SK-MEL-5 (cell line): ENCODE measurements around the gene PDK3. TPM values are rescaled to one million over a fixed set of nuclear protein-coding genes. Genes with fewer than 3 reads are reported as not detected.
A peak's percentile ranks its signal among the peaks of the same experiment; 100 is the strongest.

Experiments used
- DNase-seq: peaks from one replicate; pipeline ENCODE4 v3.0.0-alpha.2; 2016; ENCODE audit warnings: low read depth, low spot score
- in situ Hi-C: cut with HindIII; loops from 2 replicates; pipeline ENCODE4 v1.10.0; 2016; ENCODE audit warnings: low sequenced_read_pairs, high pct_unique_total_duplicates, low pct_unique_long_range_greater_than_20kb
- total RNA-seq: library from RNA; depleted of rRNA; stranded (reverse); fragments of >200 nt; shearing (Covaris generic); gene quantifications from 2 replicates; pipeline ENCODE4 v1.2.3, GENCODE V29; 2014

PDK3 gene
- total RNA-seq, 1 experiment from 2014 or later, result 48.8 TPM

DNA sequence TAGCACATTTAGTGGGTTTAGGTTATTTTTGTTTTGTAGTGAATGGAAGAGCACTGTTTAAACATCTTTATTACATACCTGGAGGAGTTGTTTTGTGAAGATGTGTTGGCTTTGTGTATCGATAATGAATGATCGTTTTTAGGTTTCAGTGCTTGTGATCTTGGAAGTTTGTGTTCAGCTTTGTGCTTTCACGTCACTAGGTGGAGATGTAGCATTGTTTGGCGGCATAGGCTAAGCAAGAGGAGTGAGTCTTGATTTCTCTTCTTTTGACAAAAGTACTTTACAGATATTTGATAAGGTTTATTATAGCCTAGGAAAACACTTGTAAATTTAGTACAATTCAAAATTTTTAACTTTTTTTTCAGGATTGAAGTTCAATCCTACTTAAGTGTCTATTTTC is 50.4 kb downstream of the PDK3 start:
- in situ Hi-C loops, result no loop called here
- DNase-seq, result peak; percentile 21

DNA sequence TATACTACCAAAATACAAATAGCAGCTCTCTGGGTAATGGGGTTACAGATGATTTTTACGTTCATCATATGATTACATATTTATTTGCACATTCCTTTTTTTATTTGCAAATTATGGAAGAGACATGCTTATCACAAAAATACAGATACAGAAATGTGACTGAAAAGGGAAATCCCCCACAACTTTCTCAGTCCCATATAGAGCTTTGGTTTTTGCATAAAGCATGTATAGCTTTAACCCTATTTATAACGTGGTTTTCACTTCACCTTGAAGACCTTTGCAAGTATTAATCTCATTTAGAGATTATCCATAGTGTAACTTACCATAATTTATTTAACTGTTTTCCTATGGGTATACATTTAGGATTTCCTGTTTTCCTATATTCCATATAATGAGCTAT is 55.4 kb downstream of the PDK3 start:
- DNase-seq, result no peak
- in situ Hi-C loops, result no loop called here

DNA sequence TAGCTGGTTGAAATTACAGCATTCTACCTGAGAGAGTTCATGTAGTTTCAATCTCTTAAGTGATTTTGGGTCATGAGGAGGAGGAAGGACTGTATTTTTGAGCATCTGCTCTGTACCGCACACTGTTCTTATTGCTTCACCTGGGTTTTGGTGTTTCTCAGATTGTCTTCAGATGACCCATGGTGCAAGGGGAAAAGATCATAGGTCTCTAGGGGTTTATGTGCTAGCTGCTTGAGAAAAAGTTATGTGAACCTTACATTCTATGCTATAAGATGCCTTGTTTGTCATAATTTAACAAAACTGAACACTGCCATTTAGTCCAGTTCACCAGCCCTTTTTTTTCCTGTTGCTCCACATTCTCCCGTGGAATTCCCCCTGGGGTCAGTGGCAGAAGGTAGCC is 60.4 kb downstream of the PDK3 start:
- no peak for DNase-seq
- in situ Hi-C loops, result no loop called here

DNA sequence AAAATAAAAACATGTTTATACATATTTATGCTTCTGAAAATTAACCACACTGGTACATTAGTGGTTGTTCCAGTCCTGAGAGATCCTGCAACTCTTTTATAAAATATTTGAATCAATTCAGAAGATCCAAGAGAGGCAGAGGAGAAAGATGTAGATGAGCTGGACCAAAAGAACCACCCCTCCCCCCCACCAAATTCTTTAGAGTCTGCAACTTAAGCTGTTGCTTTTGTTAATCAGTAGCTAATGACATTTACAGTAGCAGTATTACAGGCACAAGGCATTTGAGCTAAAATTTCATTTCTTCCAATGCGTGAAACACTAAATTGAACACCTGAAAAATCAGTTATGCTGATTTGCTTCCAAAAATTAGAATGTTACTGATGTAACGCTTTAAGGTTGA is 61.5 kb downstream of the PDK3 start:
- in situ Hi-C loops, result no loop called here
- DNase-seq, result no peak

DNA sequence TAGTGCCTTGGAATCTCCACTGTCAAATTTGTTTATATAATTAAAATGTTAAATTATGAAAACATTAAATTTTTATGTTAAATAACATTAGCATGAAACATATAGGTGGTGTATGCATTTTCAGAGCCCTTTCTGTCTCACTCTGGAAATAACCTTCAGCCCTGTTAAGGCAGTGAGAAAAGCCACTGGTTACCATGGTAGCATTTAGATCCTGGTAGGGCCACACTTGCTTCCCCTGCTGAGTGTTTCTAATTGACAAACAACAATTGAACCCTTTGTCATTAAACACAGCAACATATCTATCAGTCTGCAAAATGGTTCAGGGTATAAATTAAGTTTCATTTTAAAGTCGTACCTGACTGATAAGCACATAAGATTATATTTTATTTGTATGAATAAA is 63.5 kb downstream of the PDK3 start:
- no peak for DNase-seq
- in situ Hi-C loops, result no loop called here

DNA sequence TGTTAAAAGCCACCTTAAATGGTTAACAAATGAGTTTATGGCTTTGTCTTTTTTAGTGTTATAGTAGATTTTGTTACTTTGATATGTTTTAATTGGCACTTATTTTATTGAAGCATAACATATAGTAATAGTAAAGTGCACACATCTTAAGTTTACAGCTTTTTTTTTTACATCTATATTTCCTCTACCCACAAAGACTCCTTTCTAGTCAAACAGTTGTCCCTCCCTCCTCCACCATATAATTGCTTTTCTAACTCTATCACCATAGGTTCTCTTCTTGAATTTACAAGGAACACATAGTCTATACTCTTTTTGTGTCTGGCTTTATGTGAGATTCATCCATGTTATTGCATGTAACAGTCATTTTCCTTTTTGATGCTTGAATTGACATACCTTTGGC is 71.5 kb downstream of the PDK3 start:
- in situ Hi-C loops, result no loop called here
- DNase-seq, result no peak

DNA sequence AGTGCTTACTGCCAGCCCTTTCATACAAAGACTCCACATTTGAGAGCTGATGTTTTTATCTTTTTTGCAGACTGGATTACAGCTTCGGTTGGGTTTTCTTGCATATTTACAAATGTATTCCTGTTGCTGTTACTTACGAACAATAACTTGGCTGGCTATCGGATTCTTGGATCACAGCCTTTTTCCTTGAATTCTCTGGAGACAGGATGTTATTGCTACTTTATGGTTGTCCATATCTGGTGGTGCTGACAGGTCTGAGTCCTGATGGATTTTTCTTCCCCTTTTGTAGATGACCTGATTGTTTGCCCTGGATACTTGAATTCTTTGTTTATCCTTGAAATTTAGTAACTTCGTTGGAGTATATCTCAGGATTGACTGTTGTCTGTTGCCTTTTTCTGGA is 77.7 kb downstream of the PDK3 start:
- in situ Hi-C loops, result no loop called here
- DNase-seq, result no peak

DNA sequence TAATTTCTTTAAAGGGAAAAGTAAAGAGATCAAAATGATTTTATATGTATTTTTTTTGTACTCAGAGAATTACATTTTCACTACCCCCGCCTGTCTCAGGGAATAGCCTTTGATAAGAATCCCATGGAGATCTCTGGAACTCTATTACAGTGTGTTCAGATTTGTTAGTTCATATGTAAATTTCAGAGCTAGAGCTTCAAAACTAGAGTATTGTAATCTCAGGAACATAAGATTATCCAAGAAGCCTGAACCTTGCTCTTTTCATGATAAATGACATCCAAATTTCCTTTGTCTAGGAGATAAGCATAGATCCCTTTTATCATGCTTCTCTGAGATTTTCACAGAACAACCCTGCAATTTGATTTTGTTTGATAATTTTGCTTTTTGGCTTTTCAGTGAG is 82.9 kb downstream of the PDK3 start:
- in situ Hi-C loops, result no loop called here
- no peak for DNase-seq

DNA sequence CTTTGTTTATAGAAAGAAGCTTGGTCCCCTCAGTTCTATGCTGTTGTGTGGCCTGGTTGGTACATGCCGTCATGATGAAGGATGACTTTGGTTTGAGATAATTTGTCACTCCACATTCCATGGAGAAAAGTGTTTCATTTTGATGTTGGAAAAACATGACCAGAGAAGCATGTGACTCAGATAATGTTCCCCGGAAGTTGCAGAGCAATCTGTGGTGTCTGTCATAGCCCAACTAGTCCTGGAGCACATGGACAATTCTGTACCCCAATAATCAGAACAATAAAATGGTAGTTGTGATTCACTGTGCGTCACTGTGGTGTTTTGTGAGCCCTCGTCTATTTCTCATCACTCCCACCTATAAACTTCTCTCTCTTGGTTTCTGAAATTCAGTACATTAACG is 85.1 kb downstream of the PDK3 start:
- in situ Hi-C loops, result no loop called here
- DNase-seq, result no peak

DNA sequence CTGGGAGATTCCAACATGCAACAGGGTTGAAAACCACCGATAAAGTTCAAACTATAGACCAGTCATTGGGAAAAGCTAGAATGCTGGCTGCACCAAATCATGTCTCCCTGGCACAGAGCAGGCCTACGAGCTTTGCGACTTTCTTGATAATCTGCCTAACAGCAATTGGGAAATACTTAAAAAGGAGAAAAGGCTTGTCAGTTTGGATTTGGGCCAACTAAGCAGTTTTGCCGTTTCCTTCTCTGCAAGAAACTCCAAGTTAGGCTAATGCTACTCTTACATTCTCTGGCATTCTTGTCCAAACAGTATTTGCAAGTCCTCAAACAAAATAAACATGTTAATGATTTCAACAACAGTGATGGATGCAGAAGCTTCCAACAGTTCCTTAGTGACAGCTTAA is 87.9 kb downstream of the PDK3 start:
- in situ Hi-C loops, result no loop called here

DNA sequence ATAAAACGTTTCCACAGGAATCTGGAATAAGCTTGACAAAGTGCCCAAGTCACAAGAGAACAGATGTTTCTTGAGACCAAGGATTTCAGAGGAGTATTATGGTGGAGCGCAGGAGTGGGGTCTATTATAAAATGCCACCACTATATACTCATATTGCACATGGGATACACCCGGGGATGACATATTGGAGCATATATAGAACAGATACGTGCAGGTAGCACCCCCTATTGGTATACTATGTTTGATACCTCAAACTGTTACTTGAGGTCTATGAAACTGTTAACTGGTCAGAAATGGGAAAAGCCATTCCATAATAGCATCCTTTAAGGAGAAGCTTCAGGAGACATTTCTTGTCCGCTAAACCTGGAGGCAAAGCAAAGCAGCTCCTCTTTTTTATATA is 96.0 kb downstream of the PDK3 start:
- peak; percentile 58 for DNase-seq
- in situ Hi-C loops, result no loop called here

More for the DNA sequence above, 87.9 kb downstream of the PDK3 start:
- no peak for DNase-seq

DNA sequence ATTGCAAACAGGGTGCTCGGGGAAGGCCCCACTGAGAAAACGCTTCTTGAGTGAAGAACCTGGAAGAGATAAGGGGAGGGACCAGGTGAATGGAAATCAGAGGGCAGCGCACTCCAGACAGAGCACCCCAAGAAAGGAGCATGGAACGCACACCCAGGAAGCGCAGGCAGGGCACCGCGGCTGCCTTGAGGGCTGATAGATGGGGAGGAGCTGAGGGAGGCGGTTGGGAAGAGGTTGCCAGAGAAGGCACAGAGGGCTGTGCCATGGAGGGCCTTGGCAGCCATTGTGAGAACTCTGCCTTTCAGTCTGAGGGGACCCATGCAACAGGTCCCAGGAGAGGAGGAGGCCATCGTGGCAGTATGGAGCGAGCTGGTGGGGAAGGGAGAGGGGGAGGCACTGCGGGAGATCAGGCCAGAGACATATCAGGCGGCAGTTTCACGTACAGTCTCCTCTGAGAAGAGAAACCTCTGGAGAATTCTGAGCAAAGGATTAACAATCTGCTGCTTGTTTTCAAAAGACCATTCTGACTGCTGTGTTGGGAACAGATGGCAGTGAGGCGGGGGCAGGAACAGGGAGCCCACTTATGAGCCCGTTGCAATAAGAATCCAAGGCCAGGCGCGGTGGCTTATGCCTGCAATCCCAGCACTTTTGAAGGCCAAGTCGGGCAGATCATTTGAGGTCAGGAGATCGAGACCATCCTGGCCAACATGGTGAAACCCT is 98.4 kb downstream of the PDK3 start:
- in situ Hi-C loops, result no loop called here
- peak; percentile 54 for DNase-seq

DNA sequence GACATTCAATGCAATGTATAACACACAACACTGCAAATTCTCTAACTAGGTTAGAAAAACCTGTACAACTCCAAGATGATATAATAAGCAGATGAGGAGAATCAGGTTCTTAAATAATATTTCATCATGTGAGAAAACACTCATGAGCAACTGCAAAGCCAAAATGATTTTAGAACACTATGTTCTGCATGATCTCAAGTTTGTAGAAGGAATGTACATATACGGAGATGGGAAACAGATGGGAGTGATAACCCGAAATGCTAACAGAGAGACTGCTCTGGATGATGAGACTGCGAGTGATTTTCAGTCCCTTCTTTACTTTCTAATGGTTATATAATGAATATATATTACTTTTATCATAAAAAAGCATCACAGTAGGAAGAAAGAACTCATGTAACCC is 101.2 kb downstream of the PDK3 start:
- in situ Hi-C loops, result no loop called here
- no peak for DNase-seq

DNA sequence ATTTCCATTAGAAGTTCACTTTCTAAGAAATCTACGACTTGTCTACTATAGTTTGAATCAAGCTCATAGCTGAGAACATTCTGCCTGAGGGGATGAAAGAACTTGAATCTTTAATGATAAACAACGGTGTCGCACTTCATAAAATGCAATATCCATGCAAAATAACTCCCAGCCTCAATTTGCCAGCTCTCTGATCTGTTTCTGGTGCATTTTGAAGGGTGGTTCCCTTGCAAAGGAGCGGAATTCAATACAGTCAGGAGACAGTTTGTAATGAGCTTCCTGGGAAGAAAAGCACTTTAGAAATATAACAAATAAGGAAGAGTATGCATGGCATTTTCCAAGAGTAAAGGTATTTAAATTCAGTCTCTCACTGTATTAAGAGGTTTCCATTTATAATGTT is 102.1 kb downstream of the PDK3 start:
- in situ Hi-C loops, result no loop called here
- no peak for DNase-seq

DNA sequence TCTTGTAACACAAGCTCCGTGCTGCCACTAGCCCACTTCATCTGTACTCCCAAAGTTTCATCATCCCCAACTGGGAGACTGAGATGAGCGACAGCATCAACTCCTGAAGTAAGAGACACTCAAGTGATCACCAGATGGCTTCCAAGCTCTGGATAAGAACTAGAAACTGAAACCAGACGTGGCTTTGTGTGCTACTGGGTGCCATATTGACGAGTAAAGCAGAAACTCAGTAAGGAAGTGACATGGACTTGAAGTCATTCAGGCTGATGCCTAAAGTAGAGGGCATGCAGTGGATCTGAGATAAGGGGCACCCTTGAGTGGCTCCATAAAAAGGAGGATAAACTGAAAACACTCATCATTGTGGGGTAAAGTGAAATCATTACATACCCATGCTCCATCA is 109.7 kb downstream of the PDK3 start:
- in situ Hi-C loops, result no loop called here
- no peak for DNase-seq

DNA sequence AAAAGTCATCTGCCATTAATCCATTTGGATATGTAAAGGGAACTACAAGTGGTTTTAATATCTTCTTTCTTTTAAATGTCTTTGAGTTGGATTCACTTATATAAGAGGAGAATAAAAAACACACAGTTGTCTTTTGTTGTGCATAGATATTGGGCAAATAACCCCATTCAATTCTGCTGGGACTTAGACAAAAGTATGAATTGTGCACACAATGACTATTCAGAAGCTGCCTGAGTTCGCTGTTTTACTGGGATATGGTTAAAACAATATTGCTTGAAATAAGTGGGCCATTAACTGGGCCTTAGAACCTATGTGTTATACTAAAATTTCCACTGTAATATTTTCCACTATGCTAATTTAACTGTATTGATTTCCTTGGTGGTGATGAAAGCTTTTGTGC is 110.4 kb downstream of the PDK3 start:
- in situ Hi-C loops, result no loop called here

DNA sequence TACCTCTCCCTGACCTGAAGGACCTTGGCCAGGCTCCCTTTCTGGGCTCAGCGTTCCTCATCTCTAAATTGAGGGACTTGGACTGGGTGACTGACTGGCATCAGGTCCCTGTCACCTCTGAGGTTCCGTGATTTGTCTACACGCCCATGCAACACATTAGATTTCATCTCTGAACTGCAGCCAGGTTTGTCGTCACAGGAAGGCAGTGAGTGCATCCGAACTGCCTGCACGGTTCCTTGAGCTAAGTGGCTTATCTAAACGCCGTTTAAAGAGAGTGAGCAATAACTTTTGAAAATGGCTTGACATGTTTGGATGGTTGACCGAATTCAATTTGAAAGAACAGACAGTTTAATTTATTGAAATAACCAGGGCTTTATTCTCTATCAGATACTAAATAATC is 112.0 kb downstream of the PDK3 start:
- no peak for DNase-seq
- in situ Hi-C loops, result no loop called here

More for the DNA sequence above, 110.4 kb downstream of the PDK3 start:
- DNase-seq, result peak; percentile 30
